Measurements from ENCODE around the gene FOXL1. TPM values are rescaled to one million over a fixed set of nuclear protein-coding genes. Genes with fewer than 3 reads are reported as not detected.

Gene FOXL1
- total RNA-seq, 1 experiment from 2014 or later: 9.3 TPM

DNA sequence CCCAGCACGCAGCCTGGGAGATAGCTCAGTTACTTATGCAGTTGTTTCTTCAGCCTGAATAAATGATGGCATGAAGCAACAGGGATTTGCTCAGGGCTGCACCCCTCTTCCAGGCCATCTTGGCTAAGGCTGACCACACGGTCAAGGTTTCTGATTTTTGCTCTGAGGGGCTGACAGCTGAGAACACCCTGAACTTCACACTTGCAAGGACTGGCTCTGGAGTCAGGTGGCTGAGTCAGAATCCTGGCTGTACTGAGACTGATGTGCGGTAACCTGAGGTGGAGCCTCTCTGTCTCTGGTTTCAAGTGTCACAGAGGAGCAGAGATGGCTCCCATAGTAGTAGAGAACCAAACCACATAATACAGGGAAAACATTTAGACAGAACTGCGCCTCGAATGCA is 28.1 kb upstream of the FOXL1 start:
- no peaks in the 10 kb centered on the region for H3K27me3 ChIP-seq (ENCODE audit: control insufficient read depth, insufficient read depth, low read length)
- BruUV-seq (replicated peaks): no TSS peak
- CTCF ChIA-PET: no interaction called here
- DNase-seq (ENCODE audit: low read depth, low spot score) (no peak), ATAC-seq (no peak)
- H3K27ac ChIP-seq (ENCODE audit: low read length): no peak overlapping the region
- H3K4me3 ChIP-seq (ENCODE audit: low read depth in 2 of 2, low read length in 2 of 2): no peak overlapping the region
- no peaks in the 10 kb centered on the region for H3K4me1 ChIP-seq (ENCODE audit: control insufficient read depth, insufficient read depth, low read length)
- H3K9me3 ChIP-seq (ENCODE audit: control insufficient read depth, insufficient read depth, low read depth, low read length): no peaks in the 10 kb centered on the region
- intact Hi-C loops (cut with micrococcal nuclease; ENCODE audit: unreplicated experiment) (no loop called here), in situ Hi-C loops (cut with HindIII; ENCODE audit: low pct_unique_long_range_greater_than_20kb, low sequenced_read_pairs) (no loop called here)
- TF ChIP-seq TCF7L2 (IDR thresholded peaks at IDR 0.05; ENCODE audit: low read depth, low read length) (no peak), POLR2AphosphoS5 (IDR thresholded peaks at IDR 0.05; ENCODE audit: low read depth, low read length) (no peak), REST (IDR thresholded peaks at IDR 0.05; ENCODE audit: insufficient read depth in 1 of 2, low read depth in 2 of 2, low read length in 1 of 2) (no peak), SIN3A (IDR thresholded peaks at IDR 0.05; ENCODE audit: borderline replicate concordance, insufficient read depth, low read depth, low read length) (no peak), CTCF (IDR thresholded peaks at IDR 0.05) (no peak)
- POLR2A ChIA-PET: no interaction called here
- peaks cover 8% of the 10 kb centered on the region for H3K36me3 ChIP-seq (ENCODE audit: control insufficient read depth, insufficient read depth, low read length)

- Histone ChIP-seq H3K27ac (ENCODE audit: low read length) (no peak overlapping the region), H3K27me3 (ENCODE audit: control insufficient read depth, insufficient read depth, low read length) (no peaks in the 10 kb centered on the region), H3K4me1 (ENCODE audit: control insufficient read depth, insufficient read depth, low read length) (peaks cover 6% of the 10 kb centered on the region), H3K9me3 (ENCODE audit: control insufficient read depth, insufficient read depth, low read depth, low read length) (no peaks in the 10 kb centered on the region), H3K36me3 (ENCODE audit: control insufficient read depth, insufficient read depth, low read length) (peaks cover 8% of the 10 kb centered on the region), H3K4me3 (ENCODE audit: low read depth in 2 of 2, low read length in 2 of 2) (no peak overlapping the region)
- no peak for TF ChIP-seq SIN3A (IDR thresholded peaks at IDR 0.05; ENCODE audit: borderline replicate concordance, insufficient read depth, low read depth, low read length)
- TF ChIP-seq TCF7L2 (IDR thresholded peaks at IDR 0.05; ENCODE audit: low read depth, low read length): no peak
- no peak for TF ChIP-seq POLR2AphosphoS5 (IDR thresholded peaks at IDR 0.05; ENCODE audit: low read depth, low read length)
- no peak for TF ChIP-seq REST (IDR thresholded peaks at IDR 0.05; ENCODE audit: insufficient read depth in 1 of 2, low read depth in 2 of 2, low read length in 1 of 2)
- TF ChIP-seq CTCF (IDR thresholded peaks at IDR 0.05): no peak
- intact Hi-C loops (cut with micrococcal nuclease; ENCODE audit: unreplicated experiment) (no loop called here), in situ Hi-C loops (cut with HindIII; ENCODE audit: low pct_unique_long_range_greater_than_20kb, low sequenced_read_pairs) (no loop called here)
- ChIA-PET CTCF (no interaction called here), POLR2A (no interaction called here)
- DNase-seq (ENCODE audit: low read depth, low spot score): no peak
- ATAC-seq: no peak
- BruUV-seq (replicated peaks): no TSS peak
Observed at GRCh38 chr16:86553356-86553755, 25.0 kb upstream of the FOXL1 start.
